Left hindlimb (tissue), 1 donor: ENCODE data around the gene SYTL1.

Experiments used
- DNase-seq: peaks from one replicate; pipeline ENCODE4 v3.0.0-alpha.2; 2018

SYTL1 gene

DNA sequence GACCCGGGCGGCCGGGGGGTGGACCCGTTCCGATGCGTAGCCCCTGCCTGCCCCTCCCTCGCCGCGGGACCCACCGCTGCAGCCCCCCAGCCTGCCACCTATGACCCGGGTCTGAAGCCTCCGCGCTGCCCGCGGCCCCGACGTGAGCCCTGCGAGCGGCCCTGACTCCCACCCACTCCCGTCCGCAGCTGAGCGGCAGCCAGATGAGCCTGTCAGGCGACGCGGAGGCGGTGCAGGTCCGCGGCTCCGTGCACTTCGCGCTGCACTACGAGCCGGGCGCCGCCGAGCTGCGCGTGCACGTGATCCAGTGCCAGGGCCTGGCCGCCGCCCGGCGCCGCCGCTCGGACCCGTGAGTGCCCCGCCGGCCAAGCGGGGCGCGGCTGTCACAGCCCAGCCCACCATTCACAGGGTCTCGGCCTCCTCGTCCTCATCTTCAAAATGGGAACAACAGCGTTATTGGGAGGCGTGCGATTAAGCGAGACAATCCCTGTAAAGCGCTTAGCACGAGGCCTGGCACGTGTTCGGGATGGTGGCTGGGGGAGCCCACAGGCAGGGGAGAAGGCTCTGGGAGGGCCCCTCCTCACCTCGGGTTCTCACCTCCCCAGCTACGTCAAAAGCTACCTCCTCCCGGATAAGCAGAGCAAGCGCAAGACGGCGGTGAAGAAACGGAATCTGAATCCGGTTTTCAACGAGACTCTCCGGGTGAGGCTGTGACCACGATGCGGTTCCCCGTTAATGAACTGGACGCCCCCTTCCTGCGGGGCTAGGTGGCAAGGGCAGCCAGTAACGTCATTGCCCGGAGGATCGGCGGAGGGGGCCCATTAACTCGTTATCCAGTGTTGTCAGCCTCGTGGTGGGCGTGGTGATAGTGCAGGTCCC is 8.2 kb downstream of the SYTL1 start:
- peak; percentile 70 for DNase-seq

DNA sequence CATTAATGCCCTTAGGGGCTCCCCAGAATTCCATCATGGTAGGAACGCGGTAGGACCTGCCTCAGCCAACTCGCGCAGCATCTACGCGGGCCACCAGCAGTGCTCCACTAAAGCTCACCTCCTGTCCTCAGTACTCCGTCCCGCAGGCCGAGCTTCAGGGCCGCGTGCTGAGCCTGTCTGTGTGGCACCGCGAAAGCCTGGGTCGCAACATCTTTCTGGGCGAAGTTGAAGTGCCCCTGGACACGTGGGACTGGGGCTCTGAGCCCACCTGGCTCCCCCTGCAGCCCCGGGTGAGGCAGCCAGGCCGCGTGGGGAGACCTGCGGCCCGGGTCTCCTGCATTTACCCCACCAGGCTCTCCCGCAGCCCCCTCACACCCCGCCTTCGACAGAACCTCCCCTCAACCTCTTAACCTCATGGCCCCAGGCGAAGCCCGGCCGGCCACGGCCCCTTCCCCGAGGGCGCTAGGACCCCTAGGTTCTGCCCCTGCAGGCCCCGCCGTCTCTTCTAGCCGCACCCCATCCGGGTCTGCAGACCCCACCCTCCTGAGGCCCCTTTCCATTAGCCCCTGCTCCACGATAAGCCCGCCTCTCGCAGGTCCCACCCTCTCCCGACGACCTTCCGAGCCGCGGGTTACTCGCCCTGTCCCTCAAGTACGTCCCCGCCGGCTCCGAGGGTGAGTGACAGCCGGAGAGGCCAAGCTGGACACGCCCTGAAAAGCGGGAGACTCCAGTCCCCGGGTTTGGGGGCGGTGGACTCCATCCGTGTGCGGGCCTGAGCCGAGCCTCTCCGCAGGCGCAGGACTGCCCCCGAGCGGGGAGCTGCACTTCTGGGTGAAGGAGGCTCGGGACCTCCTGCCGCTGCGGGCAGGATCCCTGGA is 9.1 kb downstream of the SYTL1 start:
- no peak for DNase-seq

DNA sequence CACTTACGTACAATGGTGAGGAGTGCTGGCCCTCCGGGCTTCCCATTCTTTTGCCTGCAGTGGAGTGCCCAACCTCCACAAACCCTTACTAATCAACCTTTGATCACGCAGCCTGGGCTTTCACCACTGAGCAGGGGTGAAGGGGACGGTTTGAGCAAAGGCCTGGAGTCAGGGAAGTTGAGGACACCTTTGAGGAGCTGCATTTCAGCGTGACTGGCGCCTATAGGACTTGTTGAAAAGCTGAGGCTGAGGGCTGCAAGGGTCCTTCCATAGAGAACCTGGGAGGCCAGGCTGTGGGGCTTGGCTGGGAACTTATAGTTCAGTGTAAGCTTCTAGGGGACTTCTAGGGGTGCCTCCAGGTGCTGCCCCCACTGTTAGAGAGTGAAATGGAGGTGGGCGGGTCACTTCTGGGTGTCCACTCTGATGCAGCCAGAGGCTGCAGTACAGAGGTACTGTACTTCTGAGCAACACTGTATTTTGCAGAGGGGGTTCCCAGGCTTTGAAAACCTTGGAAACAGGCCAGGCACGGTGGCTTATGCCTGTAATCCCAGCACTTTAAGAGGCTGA is 9.8 kb downstream of the SYTL1 start:
- DNase-seq = no peak

DNA sequence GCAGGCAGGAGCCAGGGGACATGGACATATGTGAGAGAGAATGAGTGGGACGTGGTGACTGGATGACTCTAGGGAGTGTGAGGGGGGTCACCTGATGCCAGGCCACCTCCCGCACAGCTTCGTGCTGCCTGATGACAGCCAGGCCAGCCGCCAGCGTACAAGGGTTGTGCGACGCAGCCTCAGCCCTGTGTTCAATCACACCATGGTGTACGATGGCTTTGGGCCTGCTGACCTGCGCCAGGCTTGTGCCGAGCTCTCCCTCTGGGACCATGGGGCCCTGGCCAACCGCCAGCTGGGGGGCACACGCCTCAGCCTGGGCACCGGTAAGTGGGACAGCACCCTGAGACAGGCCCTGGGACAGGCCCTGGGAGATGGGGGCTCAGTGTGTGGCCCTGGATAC is 11.3 kb downstream of the SYTL1 start:
- no peak for DNase-seq

DNA sequence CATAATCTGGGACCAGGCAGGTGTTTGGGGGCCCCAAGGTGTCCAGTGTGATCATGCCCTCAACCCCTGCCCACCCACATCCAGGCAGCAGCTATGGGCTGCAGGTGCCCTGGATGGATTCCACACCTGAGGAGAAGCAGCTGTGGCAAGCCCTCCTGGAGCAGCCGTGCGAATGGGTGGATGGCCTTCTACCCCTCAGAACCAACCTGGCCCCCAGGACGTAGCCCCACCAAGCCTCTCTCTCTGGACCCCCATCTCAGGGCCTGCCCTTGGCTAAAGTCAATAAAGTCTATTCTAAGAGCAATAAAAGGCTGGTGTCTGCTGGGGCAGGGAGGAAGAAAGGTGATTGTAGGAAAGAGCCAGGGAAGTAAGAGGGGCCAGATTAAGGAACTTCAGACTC is 11.8 kb downstream of the SYTL1 start:
- DNase-seq = no peak

GRCh38 chr1:27355683-27356082 is 13.9 kb downstream of the SYTL1 start:
- DNase-seq = no peak

DNA sequence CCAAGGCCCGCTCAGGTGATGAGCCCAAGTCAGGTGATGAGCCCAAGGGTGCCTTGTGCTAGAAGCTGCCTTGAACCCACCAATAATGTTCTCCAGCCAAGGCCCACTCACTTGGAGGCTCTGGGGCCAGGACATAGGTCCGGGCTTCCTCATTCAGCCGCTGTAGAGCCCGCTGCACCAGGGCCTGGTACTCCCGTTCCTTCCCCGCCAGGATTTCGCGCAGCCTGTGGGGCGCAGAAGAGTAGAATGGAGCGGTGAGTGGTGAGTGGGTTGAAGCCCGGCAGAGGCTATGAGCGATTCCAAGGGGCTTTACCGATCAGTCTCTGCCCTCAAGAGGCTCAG is 14.4 kb downstream of the SYTL1 start:
- no peak for DNase-seq

DNA sequence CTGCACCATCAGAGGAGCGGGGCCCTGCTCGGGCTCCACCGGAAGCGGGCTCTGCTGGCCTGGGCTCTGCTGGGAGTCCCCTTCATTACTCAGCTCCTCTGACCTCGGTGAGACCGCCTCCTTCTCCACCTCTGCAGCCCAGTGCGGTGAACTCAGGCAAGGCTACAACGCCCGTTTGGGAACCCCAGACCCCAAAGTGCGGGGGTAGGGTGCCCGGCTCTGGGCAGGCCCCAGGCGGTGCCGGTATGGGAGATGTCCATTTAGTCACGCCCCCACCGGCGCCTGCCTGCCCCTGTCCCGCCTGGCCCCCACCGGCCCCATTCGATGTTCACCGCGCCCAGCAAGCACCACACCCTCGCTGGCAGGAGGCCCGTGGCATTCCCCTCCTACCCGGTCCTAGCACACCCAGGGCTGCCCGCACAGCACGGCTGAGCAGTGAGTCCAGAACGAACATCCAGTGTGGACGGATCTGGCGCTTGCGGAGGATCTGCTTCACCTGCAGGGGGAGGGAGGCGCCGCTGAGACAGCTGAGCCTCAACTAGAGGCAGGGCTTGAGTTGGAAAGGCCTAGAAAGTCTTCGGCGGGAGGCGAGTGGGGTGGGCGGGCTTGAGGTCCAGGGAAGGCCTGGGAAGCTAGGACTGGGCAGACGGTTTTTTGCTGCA is 14.9 kb downstream of the SYTL1 start:
- peak; percentile 65 for DNase-seq

GRCh38 chr1:27357281-27358037 is 15.6 kb downstream of the SYTL1 start:
- peak; percentile 86 for DNase-seq

GRCh38 chr1:27358038-27358927 is 16.5 kb downstream of the SYTL1 start:
- no peak for DNase-seq

GRCh38 chr1:27358928-27359313 is 17.1 kb downstream of the SYTL1 start:
- DNase-seq = no peak

DNA sequence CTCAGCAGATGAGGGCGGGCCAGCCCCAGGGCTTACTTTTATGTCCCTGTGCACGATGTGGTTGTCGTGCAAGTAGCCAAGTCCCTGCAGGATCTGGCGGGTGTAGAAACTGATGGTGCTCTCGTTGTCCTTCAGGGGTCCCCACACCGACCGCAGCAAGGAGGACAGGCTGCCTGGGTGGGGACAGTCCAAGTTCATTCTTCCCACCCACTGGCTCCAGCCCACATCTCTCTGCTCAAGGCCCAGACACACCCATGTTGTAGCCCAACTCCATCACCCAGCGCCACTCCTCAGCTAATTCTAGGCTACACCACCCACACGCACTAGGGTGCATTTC is 18.0 kb downstream of the SYTL1 start:
- DNase-seq = no peak

DNA sequence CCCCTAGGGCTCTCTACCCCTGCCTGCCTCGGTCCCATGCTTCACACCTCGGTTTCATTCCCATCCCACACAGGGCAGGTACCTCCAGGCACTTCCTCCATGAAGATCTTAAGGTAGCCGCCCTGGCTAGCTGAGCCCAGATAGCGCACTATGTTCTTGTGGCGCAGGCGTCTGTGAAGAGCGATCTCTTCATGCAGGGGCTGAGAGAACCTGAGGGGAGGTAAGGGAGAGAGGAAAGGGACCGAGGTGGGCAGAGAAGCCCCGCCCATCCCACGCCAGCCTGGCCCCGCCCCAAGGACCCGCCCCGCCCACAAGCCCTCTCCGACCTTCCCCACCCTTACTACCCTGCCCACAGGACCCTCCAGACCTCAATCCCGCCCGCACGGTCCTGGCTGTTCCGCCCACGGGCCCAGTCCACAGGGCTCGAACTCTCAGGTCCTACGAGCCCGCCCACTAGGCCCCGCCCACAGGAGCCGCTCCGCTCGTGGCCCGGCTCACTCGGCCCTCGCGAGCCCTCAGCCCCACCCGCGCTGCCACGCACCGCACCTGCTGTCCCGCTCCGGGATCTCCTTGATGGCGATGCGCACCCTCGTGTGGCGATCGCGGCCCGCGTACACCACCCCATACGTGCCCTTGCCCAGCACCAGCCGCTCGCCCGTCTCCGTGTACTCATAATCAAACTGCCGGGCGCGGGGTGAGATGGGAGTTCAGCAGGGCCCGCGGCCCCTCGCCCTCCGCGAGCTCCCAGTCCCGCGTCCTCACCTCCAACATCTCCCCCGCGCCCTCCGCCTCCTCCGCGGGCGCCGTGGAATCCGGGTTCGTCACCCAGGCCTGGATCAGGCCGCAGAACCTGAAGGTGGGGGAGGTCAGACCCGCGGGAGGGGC is 18.6 kb downstream of the SYTL1 start:
- DNase-seq = no peak

GRCh38 chr1:27361044-27361402 is 19.2 kb downstream of the SYTL1 start:
- DNase-seq = no peak

GRCh38 chr1:27361553-27361952 is 19.7 kb downstream of the SYTL1 start:
- no peak for DNase-seq

GRCh38 chr1:27363766-27364695 is 22.2 kb downstream of the SYTL1 start:
- no peak for DNase-seq

GRCh38 chr1:27364696-27365371 is 23.0 kb downstream of the SYTL1 start:
- no peak for DNase-seq

DNA sequence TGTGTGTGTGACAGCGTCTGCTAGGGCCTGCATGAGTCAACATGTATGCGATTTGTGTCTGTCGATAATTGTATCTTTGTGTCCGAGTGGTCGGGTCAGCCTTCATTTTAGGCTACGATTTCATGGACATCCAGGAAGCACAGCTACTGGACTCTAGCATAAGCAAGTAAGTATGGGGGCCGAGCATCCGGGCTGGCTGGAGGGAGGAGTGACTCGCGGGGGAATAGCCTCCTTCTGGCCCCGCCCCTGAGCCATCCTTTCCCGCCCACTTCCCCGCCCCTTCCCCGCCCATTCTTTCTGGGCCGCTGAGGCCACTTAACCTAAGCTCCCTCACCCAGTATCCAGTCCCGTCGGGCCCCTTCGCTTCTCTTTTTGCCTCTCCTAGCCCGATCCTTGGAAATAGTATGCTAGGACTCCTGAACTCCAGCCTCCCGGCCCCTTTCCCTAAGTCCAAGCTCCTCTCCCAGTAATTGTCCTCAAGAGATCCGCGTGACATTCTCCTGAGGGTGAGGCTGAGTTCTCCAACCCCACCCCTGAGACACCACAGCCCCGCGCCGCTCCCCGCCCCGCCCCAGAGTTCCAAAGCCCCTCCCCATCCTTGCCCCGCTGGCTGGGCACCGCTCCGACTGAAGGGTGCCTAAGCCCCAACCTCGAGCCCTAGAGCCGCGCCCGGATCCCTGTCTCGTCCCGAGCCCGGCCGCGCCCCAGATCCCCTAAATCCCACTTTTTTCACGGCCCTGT is 23.7 kb downstream of the SYTL1 start:
- DNase-seq = peak; percentile 94
